ENCODE results near the gene MMEL1. TPM values are rescaled to one million over a fixed set of nuclear protein-coding genes. Genes with fewer than 3 reads are reported as not detected.

MMEL1 gene
- total and polyA plus RNA-seq, 7 experiments from 2014 or later = 2.0 to 20.5 (median 2.8) TPM

DNA sequence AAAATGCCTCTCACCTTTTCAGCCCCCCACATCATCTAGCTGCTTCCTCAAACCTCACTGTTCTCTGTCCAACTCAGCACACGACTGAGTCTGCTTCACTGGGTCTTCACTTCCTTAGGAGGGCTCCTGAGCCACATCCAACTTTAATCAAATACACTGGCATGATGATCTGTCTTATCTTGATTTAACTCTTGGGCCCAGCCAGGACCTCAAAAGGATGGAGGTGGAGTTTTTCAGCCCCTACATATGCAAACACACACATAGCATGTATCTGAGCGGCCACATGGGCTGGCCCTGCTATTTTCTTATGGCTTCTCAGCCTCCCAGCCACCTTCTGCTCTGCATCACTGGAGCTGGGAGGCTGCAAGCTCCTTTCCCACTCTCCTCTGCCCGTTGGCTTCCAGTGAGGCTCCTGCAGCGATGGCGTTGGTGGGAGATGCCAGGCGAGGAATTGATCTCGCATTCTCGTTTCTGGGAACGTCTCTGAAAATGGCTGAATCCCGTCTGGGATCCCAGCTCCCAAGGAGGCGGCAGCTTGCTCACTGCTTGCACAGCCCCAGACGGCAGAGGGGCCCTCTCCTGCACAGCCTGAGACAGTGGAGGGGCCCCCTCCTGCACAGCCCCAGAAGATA is 48.0 kb downstream of the MMEL1 start:
- H3K27ac Mint-ChIP-seq = peak overlapping the region; percentile 87 to 99 (median 95)
- Histone ChIP-seq H3K9me3 (ENCODE audit: control insufficient read depth in 2 of 3, low read length in 3 of 3) (no peaks in the 10 kb centered on the region), H3K27me3 (ENCODE audit: control insufficient read depth in 2 of 2, insufficient read depth in 2 of 2, low read length in 2 of 2) (no peaks in the 10 kb centered on the region), H3K4me1 (ENCODE audit: control insufficient read depth in 2 of 2, insufficient read depth in 2 of 2, low read length in 2 of 2) (peaks cover 27 to 39% of the 10 kb centered on the region in 2 donors), H3K4me3 (ENCODE audit: low read length) (peak overlapping the region; percentile 78), H3K27ac (ENCODE audit: low read depth, low read length) (peak overlapping the region; percentile 87), H3K36me3 (ENCODE audit: control insufficient read depth in 2 of 3, insufficient read depth in 3 of 3, low read length in 3 of 3) (peaks cover 0 to 14% (median 0%) of the 10 kb centered on the region in 3 experiments)
- ChIA-PET POLR2A (interaction anchor here (0.6 to 12.2 kb wide), 20 partner anchors 12 to 392 kb away, joined by 3 to 253 read pairs (median 4); partner anchors contain the start of genes FAAP20, MMEL1, MORN1 and PANK4), CTCF (interaction anchor here (0.7 to 3.8 kb wide), 6 partner anchors 20 to 382 kb away, joined by 3 to 28 read pairs (median 4); partner anchors contain the start of genes PANK4 and TNFRSF14)
- ATAC-seq = no peak
- H3K27me3 Mint-ChIP-seq = no peaks in the 10 kb centered on the region
- H3K36me3 Mint-ChIP-seq = peaks cover 0 to 16% (median 0%) of the 10 kb centered on the region in 5 donors
- peak in 2 of 9 donors; percentile 10 to 14 for DNase-seq
- H3K9me3 Mint-ChIP-seq = peaks cover 0 to 3% (median 0%) of the 10 kb centered on the region in 11 donors
- peak overlapping the region; percentile 81 to 96 (median 92) for H3K4me3 Mint-ChIP-seq
- intact Hi-C loops (cut with micrococcal nuclease) = loop anchor here (1.0 to 10.0 kb wide), 10 partner anchors 8 to 1317 kb away; partner anchors contain the start of genes C1orf174 (in 1 of the 2), CALML6 (in 1 of the 2), MORN1 (in 1 of the 2) and PEX10 (in 1 of the 2)
- peaks cover 31 to 58% (median 47%) of the 10 kb centered on the region in 7 donors for H3K4me1 Mint-ChIP-seq

DNA sequence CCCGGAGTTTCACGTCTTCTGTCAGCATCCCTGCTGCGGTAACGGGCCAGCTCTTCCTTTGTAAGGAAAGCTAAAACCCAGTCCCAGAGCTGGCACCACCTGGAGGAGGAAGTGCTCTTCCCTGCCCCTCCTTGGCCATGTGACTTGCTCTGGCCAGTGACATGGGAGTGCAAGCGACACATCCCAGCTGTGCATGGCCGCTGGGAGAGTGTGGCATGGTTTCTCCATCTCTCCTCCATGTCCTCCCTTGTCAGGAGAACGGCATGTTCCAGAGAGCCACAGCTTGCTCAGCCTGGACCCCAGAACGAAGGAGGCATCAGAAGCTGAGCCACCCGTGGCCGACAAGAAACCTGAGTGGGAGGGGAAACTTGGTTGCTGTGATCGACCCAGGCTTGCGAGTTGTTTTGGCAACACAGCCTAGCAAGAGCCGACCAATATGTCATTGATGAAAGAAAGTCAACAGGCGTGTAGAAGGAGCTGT is 48.9 kb downstream of the MMEL1 start:
- peak overlapping the region; percentile 87 to 99 (median 95) for H3K27ac Mint-ChIP-seq
- Histone ChIP-seq H3K27me3 (ENCODE audit: control insufficient read depth in 2 of 2, insufficient read depth in 2 of 2, low read length in 2 of 2) (no peaks in the 10 kb centered on the region), H3K4me1 (ENCODE audit: control insufficient read depth in 2 of 2, insufficient read depth in 2 of 2, low read length in 2 of 2) (peaks cover 29 to 46% of the 10 kb centered on the region in 2 donors), H3K27ac (ENCODE audit: low read depth, low read length) (peak overlapping the region; percentile 87), H3K36me3 (ENCODE audit: control insufficient read depth in 2 of 3, insufficient read depth in 3 of 3, low read length in 3 of 3) (peaks cover 0 to 5% (median 0%) of the 10 kb centered on the region in 3 experiments), H3K9me3 (ENCODE audit: control insufficient read depth in 2 of 3, low read length in 3 of 3) (no peaks in the 10 kb centered on the region), H3K4me3 (ENCODE audit: low read length) (no peak overlapping the region)
- H3K36me3 Mint-ChIP-seq = peaks cover 0 to 20% (median 1%) of the 10 kb centered on the region in 5 donors
- ATAC-seq (peak; percentile 10), DNase-seq (peak in 6 of 9 donors; percentile 62 to 80 (median 72))
- H3K4me3 Mint-ChIP-seq = peak overlapping the region; percentile 81 to 96 (median 92)
- ChIA-PET POLR2A (interaction anchor here (0.6 to 12.2 kb wide), 12 partner anchors 11 to 389 kb away, joined by 3 to 253 read pairs (median 12); partner anchors contain the start of genes FAAP20, PANK4 and TNFRSF14), CTCF (interaction anchor here (1.0 to 2.3 kb wide), 3 partner anchors 28 to 62 kb away, joined by 3 to 28 read pairs (median 3); partner anchors contain the start of gene TNFRSF14)
- no peaks in the 10 kb centered on the region for H3K27me3 Mint-ChIP-seq
- peaks cover 34 to 67% (median 54%) of the 10 kb centered on the region in 7 donors for H3K4me1 Mint-ChIP-seq
- peaks cover 0 to 3% (median 0%) of the 10 kb centered on the region in 11 donors for H3K9me3 Mint-ChIP-seq
- intact Hi-C loops (cut with micrococcal nuclease) = loop anchor here in 1 of 2 donors (10.0 kb wide), 2 partner anchors 449 to 669 kb away; partner anchors contain the start of genes CALML6 and TMEM52

DNA sequence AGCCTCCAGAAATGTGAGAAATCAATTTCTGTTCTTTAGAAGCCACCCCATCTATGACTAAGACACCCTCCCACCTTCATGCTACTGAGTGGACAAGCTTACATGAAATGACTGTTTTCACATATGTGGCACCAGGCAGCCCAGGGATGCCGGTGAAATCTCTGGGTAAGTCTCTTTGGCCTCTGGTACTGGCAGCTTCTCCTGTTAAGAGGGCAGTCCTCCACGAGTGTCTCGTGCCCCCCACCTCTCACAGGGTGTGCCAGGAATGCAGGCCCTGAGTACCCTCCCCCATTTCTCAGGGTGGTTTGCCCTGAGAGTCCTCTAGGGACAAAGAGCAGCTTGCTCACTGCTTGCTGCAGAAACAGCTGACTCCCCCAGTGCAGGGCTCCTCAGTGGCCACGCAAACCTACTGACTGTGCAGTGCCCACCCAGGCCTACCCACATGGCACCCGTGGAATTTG is 49.5 kb downstream of the MMEL1 start:
- Mint-ChIP-seq H3K4me3 (peak overlapping the region in 8 of 10 donors; percentile 81 to 96 (median 92)), H3K4me1 (peaks cover 39 to 69% (median 59%) of the 10 kb centered on the region in 7 donors), H3K27me3 (no peaks in the 10 kb centered on the region), H3K27ac (peak overlapping the region; percentile 87 to 99 (median 95)), H3K36me3 (peaks cover 0 to 23% (median 4%) of the 10 kb centered on the region in 5 donors), H3K9me3 (peaks cover 0 to 6% (median 0%) of the 10 kb centered on the region in 11 donors)
- no peaks in the 10 kb centered on the region for H3K36me3 ChIP-seq (ENCODE audit: control insufficient read depth in 2 of 3, insufficient read depth in 3 of 3, low read length in 3 of 3)
- no peaks in the 10 kb centered on the region for H3K9me3 ChIP-seq (ENCODE audit: control insufficient read depth in 2 of 3, low read length in 3 of 3)
- no peak for ATAC-seq
- no peaks in the 10 kb centered on the region for H3K27me3 ChIP-seq (ENCODE audit: control insufficient read depth in 2 of 2, insufficient read depth in 2 of 2, low read length in 2 of 2)
- peak overlapping the region; percentile 87 for H3K27ac ChIP-seq (ENCODE audit: low read depth, low read length)
- CTCF ChIA-PET = interaction anchor here (1.0 to 1.1 kb wide), 2 partner anchors 27 to 63 kb away, joined by 3 read pairs; partner anchors contain the start of gene TNFRSF14
- DNase-seq = no peak
- H3K4me3 ChIP-seq (ENCODE audit: low read length) = no peak overlapping the region
- POLR2A ChIA-PET = interaction anchor here (0.6 to 12.2 kb wide), 9 partner anchors 10 to 381 kb away, joined by 3 to 253 read pairs (median 10); partner anchors contain the start of genes PANK4 and TNFRSF14
- peaks cover 35 to 51% of the 10 kb centered on the region in 2 donors for H3K4me1 ChIP-seq (ENCODE audit: control insufficient read depth in 2 of 2, insufficient read depth in 2 of 2, low read length in 2 of 2)
- intact Hi-C loops (cut with micrococcal nuclease) = loop anchor here in 1 of 2 donors (10.0 kb wide), 2 partner anchors 449 to 669 kb away; partner anchors contain the start of genes CALML6 and TMEM52

DNA sequence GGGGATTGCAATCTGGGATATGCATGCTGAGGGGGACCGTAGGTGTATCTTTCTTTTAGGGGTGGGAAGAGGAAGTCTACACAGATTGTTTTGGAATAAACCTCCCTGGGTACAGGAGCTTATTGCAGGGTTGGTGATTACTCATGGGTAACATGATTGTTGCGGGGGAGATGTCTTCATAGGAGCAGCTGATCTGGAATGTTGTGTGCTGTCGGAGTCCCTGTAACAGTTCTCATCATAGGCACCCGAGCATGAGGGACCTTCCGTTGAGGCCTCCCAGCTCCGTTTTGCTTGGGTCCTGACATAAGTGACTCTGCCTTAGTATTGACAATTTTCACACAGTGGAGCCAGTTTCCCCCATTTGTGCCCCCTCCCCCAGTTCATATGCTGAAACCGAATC is 50.4 kb downstream of the MMEL1 start:
- Mint-ChIP-seq H3K27me3 (no peaks in the 10 kb centered on the region), H3K4me3 (peak overlapping the region in 2 of 10 donors; percentile 2 to 58), H3K36me3 (peaks cover 0 to 23% (median 4%) of the 10 kb centered on the region in 5 donors), H3K27ac (peak overlapping the region; percentile 35 to 96 (median 93)), H3K9me3 (peaks cover 0 to 6% (median 0%) of the 10 kb centered on the region in 11 donors), H3K4me1 (peaks cover 38 to 73% (median 65%) of the 10 kb centered on the region in 7 donors)
- H3K9me3 ChIP-seq (ENCODE audit: control insufficient read depth in 2 of 3, low read length in 3 of 3) = no peaks in the 10 kb centered on the region
- H3K27ac ChIP-seq (ENCODE audit: low read depth, low read length) = no peak overlapping the region
- no peaks in the 10 kb centered on the region for H3K36me3 ChIP-seq (ENCODE audit: control insufficient read depth in 2 of 3, insufficient read depth in 3 of 3, low read length in 3 of 3)
- POLR2A ChIA-PET = interaction anchor here (1.0 to 12.2 kb wide), 5 partner anchors 9 to 167 kb away, joined by 3 to 253 read pairs (median 10); partner anchors contain the start of gene TNFRSF14
- ATAC-seq (no peak), DNase-seq (no peak)
- no peak overlapping the region for H3K4me3 ChIP-seq (ENCODE audit: low read length)
- intact Hi-C loops (cut with micrococcal nuclease) = loop anchor here in 1 of 2 donors (10.0 kb wide), 2 partner anchors 448 to 668 kb away; partner anchors contain the start of genes CALML6 and TMEM52
- CTCF ChIA-PET = interaction anchor here (0.7 to 1.2 kb wide), 2 partner anchors 26 to 381 kb away, joined by 4 read pairs; partner anchors contain the start of gene TNFRSF14
- H3K4me1 ChIP-seq (ENCODE audit: control insufficient read depth in 2 of 2, insufficient read depth in 2 of 2, low read length in 2 of 2) = peaks cover 36 to 55% of the 10 kb centered on the region in 2 donors
- no peaks in the 10 kb centered on the region for H3K27me3 ChIP-seq (ENCODE audit: control insufficient read depth in 2 of 2, insufficient read depth in 2 of 2, low read length in 2 of 2)

DNA sequence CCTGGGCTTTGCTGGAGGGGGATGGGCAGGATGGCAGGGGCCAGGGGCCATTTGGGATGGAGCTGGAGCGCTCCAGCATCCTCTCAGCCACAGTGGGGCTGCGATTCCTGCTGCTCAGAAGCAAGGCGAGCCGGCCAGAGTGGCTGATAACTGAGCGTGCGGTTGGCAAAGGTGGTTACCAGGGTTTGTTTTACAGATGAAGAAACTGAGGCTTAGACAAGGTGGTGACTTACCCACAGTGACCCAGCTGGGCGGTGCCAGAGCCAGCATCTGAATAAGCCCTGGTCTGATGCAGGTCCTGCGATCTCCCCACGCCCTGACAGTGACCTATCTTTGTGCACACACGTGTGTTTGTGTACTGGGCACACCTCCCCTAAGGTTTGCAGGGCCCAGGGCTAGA is 52.1 kb downstream of the MMEL1 start:
- Histone ChIP-seq H3K4me3 (ENCODE audit: low read length) (no peak overlapping the region), H3K4me1 (ENCODE audit: control insufficient read depth in 2 of 2, insufficient read depth in 2 of 2, low read length in 2 of 2) (peaks cover 38 to 56% of the 10 kb centered on the region in 2 donors), H3K27me3 (ENCODE audit: control insufficient read depth in 2 of 2, insufficient read depth in 2 of 2, low read length in 2 of 2) (no peaks in the 10 kb centered on the region), H3K9me3 (ENCODE audit: control insufficient read depth in 2 of 3, low read length in 3 of 3) (no peaks in the 10 kb centered on the region), H3K36me3 (ENCODE audit: control insufficient read depth in 2 of 3, insufficient read depth in 3 of 3, low read length in 3 of 3) (no peaks in the 10 kb centered on the region), H3K27ac (ENCODE audit: low read depth, low read length) (no peak overlapping the region)
- CTCF ChIA-PET = interaction anchor here (0.9 kb wide), 1 partner anchor 25 kb away, joined by 3 read pairs; the partner anchor contains the start of gene TNFRSF14
- Mint-ChIP-seq H3K27ac (peak overlapping the region in 8 of 9 donors; percentile 46 to 95 (median 76)), H3K36me3 (peaks cover 0 to 20% (median 4%) of the 10 kb centered on the region in 5 donors), H3K9me3 (peaks cover 0 to 6% (median 0%) of the 10 kb centered on the region in 11 donors), H3K4me3 (no peak overlapping the region), H3K27me3 (no peaks in the 10 kb centered on the region), H3K4me1 (peaks cover 42 to 84% (median 76%) of the 10 kb centered on the region in 7 donors)
- POLR2A ChIA-PET = interaction anchor here (0.6 to 12.2 kb wide), 7 partner anchors 8 to 448 kb away, joined by 3 to 253 read pairs (median 4); partner anchors contain the start of genes PANK4 and TNFRSF14
- no peak for ATAC-seq
- no peak for DNase-seq
- intact Hi-C loops (cut with micrococcal nuclease) = loop anchor here in 1 of 2 donors (10.0 kb wide), 2 partner anchors 446 to 666 kb away; partner anchors contain the start of genes CALML6 and TMEM52
